T-cell (primary cell): Measurements from ENCODE around the gene KIFAP3. TPM values are rescaled to one million over a fixed set of nuclear protein-coding genes. Genes with fewer than 3 reads are reported as not detected.
"Not testable (repeated sequence)": the region's sequence is repeated elsewhere in the genome, so short reads cannot be mapped to it uniquely, and the experiment has no call there.

Source experiments
- ATAC-seq, 4 experiments: fragments of 200-7000 bp in 3 of 4; fragments of 150-1000 bp in 1 of 4; cut with Tn5 transposase; replicated peaks in 1 of 4; 1 replicate in 3 of 4; 2 replicates in 1 of 4; pipeline ENCODE4 v1.10.0; 2021; ENCODE audit warnings: moderate library complexity in 3 of 4, mild to moderate bottlenecking in 2 of 4, moderate number of reproducible peaks in 1 of 4
- CTCF ChIA-PET, 2 donors: fragments of 300-600 bp; sonication (Branson Sonifier 250); formaldehyde crosslinking; loops; one replicate each; lab custom pipeline; 2022; ENCODE audit warnings: antibody characterized with exemption in 2 of 2; lab: Charles Lee
- POLR2A ChIA-PET, 2 donors: fragments of 300-600 bp; sonication (Branson Sonifier 250); formaldehyde crosslinking; loops; one replicate each; lab custom pipeline; 2022; ENCODE audit warnings: antibody characterized with exemption in 2 of 2; lab: Charles Lee
- DNase-seq, 35 experiments: peaks; one replicate each; pipeline versions ENCODE4 v3.0.0 to v3.0.0-alpha.2; 2013 to 2023
- H3K27ac ChIP-seq: one replicate; pipeline ENCODE4 v1.5.1; 2013; ENCODE audit warnings: low read length
- H3K27me3 ChIP-seq, 2 experiments: replicated peaks in 1 of 2; 1 replicate in 1 of 2; 2 replicates in 1 of 2; pipeline versions ENCODE4 v1.6.1 to v1.7.0; 2013; ENCODE audit warnings: low read length in 1 of 2, mixed read lengths in 1 of 2; ENCODE audit not compliant: control insufficient read depth in 2 of 2, insufficient read depth in 2 of 2; ENCODE audit errors: extremely low read depth in 1 of 2
- H3K36me3 ChIP-seq, 2 donors: 1 replicate in 1 of 2; 2 replicates in 1 of 2; pipeline versions ENCODE4 v1.6.1 to v1.7.0; 2013; ENCODE audit warnings: low read length in 1 of 2; ENCODE audit not compliant: control insufficient read depth in 2 of 2, insufficient read depth in 1 of 2; ENCODE audit errors: extremely low read depth in 1 of 2
- H3K4me1 ChIP-seq, 2 experiments: 1 replicate in 1 of 2; 2 replicates in 1 of 2; pipeline versions ENCODE4 v1.6.1 to v1.7.0; 2013; ENCODE audit warnings: low read length in 2 of 2, mixed read lengths in 1 of 2; ENCODE audit not compliant: insufficient read depth in 2 of 2, control insufficient read depth in 1 of 2; ENCODE audit errors: extremely low read depth in 1 of 2
- H3K4me3 ChIP-seq, 2 donors: 1 replicate in 1 of 2; 2 replicates in 1 of 2; pipeline versions ENCODE4 v1.5.1 to v1.7.0; 2013; ENCODE audit warnings: mild to moderate bottlenecking in 2 of 2, low read length in 1 of 2, moderate library complexity in 1 of 2; ENCODE audit not compliant: control insufficient read depth in 1 of 2; ENCODE audit errors: extremely low read depth in 1 of 2
- H3K9me3 ChIP-seq: 2 replicates; pipeline ENCODE4 v1.7.0; 2013
- H3K27ac Mint-ChIP-seq, 2 donors: one replicate each; pipeline ENCODE4 v1.8.0; 2020 to 2021; ENCODE audit warnings: mild to moderate bottlenecking in 2 of 2, mixed read lengths in 2 of 2
- H3K27me3 Mint-ChIP-seq, 2 donors: one replicate each; pipeline ENCODE4 v1.8.0; 2021 to 2022; ENCODE audit warnings: mixed read lengths in 2 of 2
- H3K36me3 Mint-ChIP-seq: one replicate; pipeline ENCODE4 v1.8.0; 2021; ENCODE audit warnings: mixed read lengths
- H3K4me1 Mint-ChIP-seq, 3 donors: one replicate each; pipeline ENCODE4 v1.8.0; 2020 to 2022; ENCODE audit warnings: mixed read lengths in 3 of 3, mild to moderate bottlenecking in 1 of 3
- H3K4me3 Mint-ChIP-seq, 3 donors: one replicate each; pipeline ENCODE4 v1.8.0; 2020 to 2022; ENCODE audit warnings: mild to moderate bottlenecking in 3 of 3, mixed read lengths in 3 of 3, moderate library complexity in 3 of 3
- H3K9me3 Mint-ChIP-seq, 3 donors: one replicate each; pipeline ENCODE4 v1.8.0; 2020 to 2022; ENCODE audit warnings: mixed read lengths in 3 of 3
- WGBS: methylation state at CpG from one replicate; pipeline ENCODE4 v1.1.5; 2013; ENCODE audit warnings: missing lambda C conversion rate; ENCODE audit not compliant: insufficient coverage; 5-methylcytosine and 5-hydroxymethylcytosine counted together
- total RNA-seq, 35 experiments: library from RNA in 6 of 35; stranded (reverse) in 6 of 35; fragments of 120-200 nt in 1 of 35; gene quantifications; one replicate each; pipeline versions ENCODE4 v1.2.1 to v1.2.4 and lab custom pipeline; 2013 to 2026

KIFAP3 gene
- total RNA-seq, 5 donors from 2014 or later (not counting 1 experiment from before 2014, with no cell fraction given), result 13.8 to 20.2 (median 16.6) TPM

- DNase-seq, result peak in 5 of 35 experiments; percentile 1 to 12 (median 4)
- H3K36me3 ChIP-seq, H3K27ac ChIP-seq, H3K27me3 Mint-ChIP-seq, H3K4me3 Mint-ChIP-seq, H3K4me3 ChIP-seq, H3K36me3 Mint-ChIP-seq, H3K27ac Mint-ChIP-seq, H3K27me3 ChIP-seq, H3K9me3 ChIP-seq, ATAC-seq: not testable (repeated sequence)
- 100% methylated on average over 2 of the region's 5 CpGs for WGBS
- CTCF ChIA-PET, result interaction anchor here in 1 of 2 donors (0.6 kb wide), 1 partner anchor 184 kb away, joined by 5 read pairs; no protein-coding TSS in a partner anchor
- H3K9me3 Mint-ChIP-seq, result peaks cover 0 to 14% (median 6%) of the 10 kb centered on the region in 3 donors
- peaks cover 9 to 16% of the 10 kb centered on the region in 2 experiments for H3K4me1 ChIP-seq
- peaks cover 32 to 36% (median 35%) of the 10 kb centered on the region in 3 donors for H3K4me1 Mint-ChIP-seq
- POLR2A ChIA-PET, result interaction anchor here in 1 of 2 donors (1.0 kb wide), 1 partner anchor 186 kb away, joined by 5 read pairs; no protein-coding TSS in a partner anchor
Measured at GRCh38 chr1:170076952-170077351, 2.5 kb upstream of the KIFAP3 start.

GRCh38 chr1:170076199-170076598 is 1.7 kb upstream of the KIFAP3 start:
- no peaks in the 10 kb centered on the region for H3K9me3 ChIP-seq
- H3K4me1 Mint-ChIP-seq, result peaks cover 34 to 43% (median 42%) of the 10 kb centered on the region in 3 donors
- POLR2A ChIA-PET, result interaction anchor here in 1 of 2 donors (1.0 kb wide), 1 partner anchor 185 kb away, joined by 5 read pairs; no protein-coding TSS in a partner anchor

GRCh38 chr1:170075186-170075585 is 691 bp upstream of the KIFAP3 start:
- no CpG with 5 or more reads among the region's 3 CpGs for WGBS
- H3K4me1 ChIP-seq, result peaks cover 9 to 16% of the 10 kb centered on the region in 2 experiments
- H3K4me3 ChIP-seq, result peak overlapping the region in 1 of 2 donors; percentile 74
- Mint-ChIP-seq H3K4me1 (peaks cover 44 to 53% (median 52%) of the 10 kb centered on the region in 3 donors), H3K4me3 (peak overlapping the region; percentile 86 to 96 (median 92)), H3K27ac (peak overlapping the region; percentile 88 to 90), H3K9me3 (peaks cover 0 to 14% (median 6%) of the 10 kb centered on the region in 3 donors), H3K27me3 (peaks cover 0 to 2% of the 10 kb centered on the region in 2 donors), H3K36me3 (peaks cover 13% of the 10 kb centered on the region)
- H3K36me3 ChIP-seq, result no peaks in the 10 kb centered on the region
- ChIA-PET POLR2A (interaction anchor here in 1 of 2 donors (0.9 kb wide), 1 partner anchor 10 kb away, joined by 3 read pairs; no protein-coding TSS in a partner anchor), CTCF (interaction anchor here in 1 of 2 donors (0.9 to 2.0 kb wide), 3 partner anchors 164 to 1239 kb away, joined by 3 to 7 read pairs (median 4); partner anchors contain the start of genes FMO4 and GORAB)
- H3K27ac ChIP-seq, result peak overlapping the region; percentile 74
- ATAC-seq (no peak), DNase-seq (peak in 5 of 35 experiments; percentile 1 to 40 (median 7))
- H3K9me3 ChIP-seq, result no peaks in the 10 kb centered on the region
- no peaks in the 10 kb centered on the region for H3K27me3 ChIP-seq

More at GRCh38 chr1:170076199-170076598, 1.7 kb upstream of the KIFAP3 start:
- ATAC-seq (no peak), DNase-seq (no peak)
- Histone ChIP-seq H3K4me1 (peaks cover 9 to 16% of the 10 kb centered on the region in 2 experiments), H3K27ac (no peak overlapping the region), H3K4me3 (no peak overlapping the region), H3K36me3 (no peaks in the 10 kb centered on the region), H3K27me3 (no peaks in the 10 kb centered on the region)
- Mint-ChIP-seq H3K27me3 (peaks cover 0 to 2% of the 10 kb centered on the region in 2 donors), H3K36me3 (peaks cover 5% of the 10 kb centered on the region), H3K4me3 (no peak overlapping the region), H3K27ac (no peak overlapping the region), H3K9me3 (peaks cover 0 to 14% (median 6%) of the 10 kb centered on the region in 3 donors)
- CTCF ChIA-PET, result interaction anchor here (0.6 kb wide), 2 partner anchors 183 to 473 kb away, joined by 3 to 5 read pairs; no protein-coding TSS in a partner anchor

GRCh38 chr1:170073893-170074249 is 624 bp downstream of the KIFAP3 start:
- WGBS, result 22% methylated on average over 3 of the region's 8 CpGs
- DNase-seq (no peak), ATAC-seq (no peak)
- H3K27ac ChIP-seq, result peak overlapping the region; percentile 74
- peak overlapping the region; percentile 74 to 94 for H3K4me3 ChIP-seq
- peaks cover 13% of the 10 kb centered on the region for H3K36me3 Mint-ChIP-seq
- no peaks in the 10 kb centered on the region for H3K27me3 ChIP-seq
- peak overlapping the region; percentile 88 to 90 for H3K27ac Mint-ChIP-seq
- H3K36me3 ChIP-seq, result no peaks in the 10 kb centered on the region
- H3K9me3 ChIP-seq, result no peaks in the 10 kb centered on the region
- CTCF ChIA-PET, result interaction anchor here (0.6 to 2.0 kb wide), 6 partner anchors 25 to 1240 kb away, joined by 3 to 7 read pairs (median 4); partner anchors contain the start of genes FMO4 (in 1 of the 2), GORAB (in 1 of the 2) and SCYL3 (in 1 of the 2)
- peaks cover 0 to 8% (median 3%) of the 10 kb centered on the region in 3 donors for H3K9me3 Mint-ChIP-seq
- H3K4me1 ChIP-seq, result peaks cover 9 to 21% of the 10 kb centered on the region in 2 experiments
- H3K27me3 Mint-ChIP-seq, result no peaks in the 10 kb centered on the region
- POLR2A ChIA-PET, result interaction anchor here in 1 of 2 donors (0.6 to 1.0 kb wide), 2 partner anchors 180 to 185 kb away, joined by 3 to 6 read pairs; partner anchors contain the start of gene SCYL3
- peaks cover 57 to 66% (median 66%) of the 10 kb centered on the region in 3 donors for H3K4me1 Mint-ChIP-seq
- peak overlapping the region; percentile 86 to 96 (median 92) for H3K4me3 Mint-ChIP-seq

- CTCF ChIA-PET, result no interaction called here
- no peak overlapping the region for H3K27ac ChIP-seq
- peaks cover 81 to 88% (median 87%) of the 10 kb centered on the region in 3 donors for H3K4me1 Mint-ChIP-seq
- no peaks in the 10 kb centered on the region for H3K27me3 Mint-ChIP-seq
- no peaks in the 10 kb centered on the region for H3K36me3 ChIP-seq
- no peaks in the 10 kb centered on the region for H3K9me3 ChIP-seq
- no peak for DNase-seq
- H3K9me3 Mint-ChIP-seq, result no peaks in the 10 kb centered on the region
- no peak for ATAC-seq
- no CpG with 5 or more reads among the region's 1 CpG for WGBS
- peaks cover 13% of the 10 kb centered on the region for H3K36me3 Mint-ChIP-seq
- no peak overlapping the region for H3K4me3 ChIP-seq
- POLR2A ChIA-PET, result no interaction called here
- no peak overlapping the region for H3K27ac Mint-ChIP-seq
- H3K27me3 ChIP-seq, result no peaks in the 10 kb centered on the region
- no peak overlapping the region for H3K4me3 Mint-ChIP-seq
- peaks cover 9 to 23% of the 10 kb centered on the region in 2 experiments for H3K4me1 ChIP-seq
Measured at GRCh38 chr1:170071378-170071777, 3.1 kb downstream of the KIFAP3 start.

- ATAC-seq (no peak), DNase-seq (no peak)
- H3K4me1 Mint-ChIP-seq, result peaks cover 66 to 70% (median 69%) of the 10 kb centered on the region in 3 donors
- Histone ChIP-seq H3K27ac (no peak overlapping the region), H3K36me3 (no peaks in the 10 kb centered on the region), H3K27me3 (no peaks in the 10 kb centered on the region), H3K9me3 (no peaks in the 10 kb centered on the region), H3K4me1 (peaks cover 2 to 15% of the 10 kb centered on the region in 2 experiments), H3K4me3 (no peak overlapping the region)
- peak overlapping the region; percentile 25 to 60 (median 58) for H3K4me3 Mint-ChIP-seq
- H3K27ac Mint-ChIP-seq, result peak overlapping the region; percentile 50 to 83
- no peaks in the 10 kb centered on the region for H3K27me3 Mint-ChIP-seq
- peaks cover 15% of the 10 kb centered on the region for H3K36me3 Mint-ChIP-seq
- no peaks in the 10 kb centered on the region for H3K9me3 Mint-ChIP-seq
- CTCF ChIA-PET, result no interaction called here
- POLR2A ChIA-PET, result interaction anchor here (0.6 kb wide), 2 partner anchors 132 to 465 kb away, joined by 3 read pairs; no protein-coding TSS in a partner anchor
Measured at GRCh38 chr1:170068923-170069322, 5.6 kb downstream of the KIFAP3 start.
